ENCODE measurements around the gene FHIT.

The FHIT gene

GRCh38 chr3:60064210-60065178, 1186.8 kb downstream of the FHIT start:
- DNase-seq (ENCODE audit: low read depth in 2 of 2), result no peak

- DNase-seq (ENCODE audit: low read depth in 2 of 2), result no peak
Measured at GRCh38 chr3:60056404-60056803, 1194.8 kb downstream of the FHIT start.

GRCh38 chr3:60055765-60056164, 1195.5 kb downstream of the FHIT start:
- DNase-seq (ENCODE audit: low read depth in 2 of 2), result no peak

GRCh38 chr3:60053526-60054265, 1197.6 kb downstream of the FHIT start:
- DNase-seq (ENCODE audit: low read depth in 2 of 2), result peak in 1 of 2 donors; percentile 38

- peak in 1 of 2 donors; percentile 4 for DNase-seq (ENCODE audit: low read depth in 2 of 2)
Measured at GRCh38 chr3:60048447-60048848, 1202.8 kb downstream of the FHIT start.

GRCh38 chr3:60047426-60048200, 1203.6 kb downstream of the FHIT start:
- DNase-seq (ENCODE audit: low read depth in 2 of 2), result no peak

- DNase-seq (ENCODE audit: low read depth in 2 of 2), result no peak
Measured at GRCh38 chr3:60046210-60046609, 1205.0 kb downstream of the FHIT start.

- DNase-seq (ENCODE audit: low read depth in 2 of 2), result no peak
Measured at GRCh38 chr3:60045686-60046085, 1205.6 kb downstream of the FHIT start.

GRCh38 chr3:60036803-60037202, 1214.4 kb downstream of the FHIT start:
- no peak for DNase-seq (ENCODE audit: low read depth in 2 of 2)

GRCh38 chr3:60033901-60034453, 1217.3 kb downstream of the FHIT start:
- DNase-seq (ENCODE audit: low read depth in 2 of 2), result no peak

- no peak for DNase-seq (ENCODE audit: low read depth in 2 of 2)
Measured at GRCh38 chr3:60030982-60031381, 1220.3 kb downstream of the FHIT start.

- no peak for DNase-seq (ENCODE audit: low read depth in 2 of 2)
Measured at GRCh38 chr3:60028233-60028632, 1223.0 kb downstream of the FHIT start.

- no peak for DNase-seq (ENCODE audit: low read depth in 2 of 2)
Measured at GRCh38 chr3:60027335-60027734, 1223.9 kb downstream of the FHIT start.

- no peak for DNase-seq (ENCODE audit: low read depth in 2 of 2)
Measured at GRCh38 chr3:60025096-60026050, 1225.9 kb downstream of the FHIT start.

- DNase-seq (ENCODE audit: low read depth in 2 of 2), result no peak
Measured at GRCh38 chr3:60024400-60024799, 1226.9 kb downstream of the FHIT start.

- no peak for DNase-seq (ENCODE audit: low read depth in 2 of 2)
Measured at GRCh38 chr3:60023189-60023588, 1228.1 kb downstream of the FHIT start.

- DNase-seq (ENCODE audit: low read depth in 2 of 2), result peak; percentile 13 to 26
Measured at GRCh38 chr3:60017631-60018030, 1233.6 kb downstream of the FHIT start.

- no peak for DNase-seq (ENCODE audit: low read depth in 2 of 2)
Measured at GRCh38 chr3:60015032-60015705, 1236.1 kb downstream of the FHIT start.

- no peak for DNase-seq (ENCODE audit: low read depth in 2 of 2)
Measured at GRCh38 chr3:60013241-60013640, 1238.0 kb downstream of the FHIT start.

GRCh38 chr3:60011218-60011617, 1240.0 kb downstream of the FHIT start:
- no peak for DNase-seq (ENCODE audit: low read depth in 2 of 2)
